AG09319 (cell line): ENCODE data around the gene TNNC2.
"Not testable (repeated sequence)": the region's sequence is repeated elsewhere in the genome, so short reads cannot be mapped to it uniquely, and the experiment has no call there.

ENCODE experiments used
- DNase-seq: peaks from one replicate; pipeline ENCODE4 v3.0.0-alpha.2; 2010; ENCODE audit warnings: low read depth; ENCODE audit errors: extremely low read depth
- TF ChIP-seq, protein P1 (sequence below): IDR thresholded peaks from 2 replicates; pipeline ENCODE4 v1.5.1; 2011; ENCODE audit warnings: low read depth, mild to moderate bottlenecking, inconsistent platforms, low read length, moderate library complexity

TNNC2 gene

DNA sequence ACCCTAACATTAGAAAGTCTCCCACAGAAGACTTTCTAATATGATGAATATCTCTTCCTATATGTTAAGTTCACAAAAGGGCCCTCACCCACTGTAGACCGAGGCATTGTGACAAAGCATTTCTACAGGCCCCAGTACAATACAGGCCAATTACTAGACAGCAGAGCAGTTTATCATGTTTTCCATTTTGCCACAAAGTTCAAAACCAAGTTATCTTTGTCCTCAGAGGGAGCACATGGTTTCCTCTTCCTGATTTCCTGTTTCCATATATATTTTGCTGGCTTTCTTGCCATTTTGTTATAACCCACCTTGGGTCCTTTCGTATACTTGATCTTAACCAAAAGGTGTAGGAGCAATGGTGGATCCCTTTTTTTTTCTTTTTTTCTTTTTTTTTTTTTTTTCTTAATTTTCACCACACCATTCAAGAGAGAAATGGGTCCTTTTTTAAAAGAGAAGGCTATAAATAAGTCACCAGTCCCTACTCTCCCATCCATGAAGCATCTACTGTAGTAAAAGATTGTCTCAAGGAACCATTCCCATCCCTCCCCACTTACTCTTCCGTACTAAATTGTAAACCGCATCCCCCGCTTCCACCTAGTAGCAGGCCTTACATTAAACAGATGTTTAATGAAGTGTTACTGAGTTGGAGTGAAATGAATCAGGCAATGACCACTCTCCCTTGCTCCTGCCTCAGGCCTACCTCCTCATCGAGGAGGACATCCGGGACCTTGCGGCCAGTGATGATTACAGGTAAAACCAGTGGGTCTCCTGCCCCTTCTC, 16.7 kb downstream of the TNNC2 start:
- no peak for DNase-seq
- TF ChIP-seq, protein P1, sequence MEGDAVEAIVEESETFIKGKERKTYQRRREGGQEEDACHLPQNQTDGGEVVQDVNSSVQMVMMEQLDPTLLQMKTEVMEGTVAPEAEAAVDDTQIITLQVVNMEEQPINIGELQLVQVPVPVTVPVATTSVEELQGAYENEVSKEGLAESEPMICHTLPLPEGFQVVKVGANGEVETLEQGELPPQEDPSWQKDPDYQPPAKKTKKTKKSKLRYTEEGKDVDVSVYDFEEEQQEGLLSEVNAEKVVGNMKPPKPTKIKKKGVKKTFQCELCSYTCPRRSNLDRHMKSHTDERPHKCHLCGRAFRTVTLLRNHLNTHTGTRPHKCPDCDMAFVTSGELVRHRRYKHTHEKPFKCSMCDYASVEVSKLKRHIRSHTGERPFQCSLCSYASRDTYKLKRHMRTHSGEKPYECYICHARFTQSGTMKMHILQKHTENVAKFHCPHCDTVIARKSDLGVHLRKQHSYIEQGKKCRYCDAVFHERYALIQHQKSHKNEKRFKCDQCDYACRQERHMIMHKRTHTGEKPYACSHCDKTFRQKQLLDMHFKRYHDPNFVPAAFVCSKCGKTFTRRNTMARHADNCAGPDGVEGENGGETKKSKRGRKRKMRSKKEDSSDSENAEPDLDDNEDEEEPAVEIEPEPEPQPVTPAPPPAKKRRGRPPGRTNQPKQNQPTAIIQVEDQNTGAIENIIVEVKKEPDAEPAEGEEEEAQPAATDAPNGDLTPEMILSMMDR = no peak

DNA sequence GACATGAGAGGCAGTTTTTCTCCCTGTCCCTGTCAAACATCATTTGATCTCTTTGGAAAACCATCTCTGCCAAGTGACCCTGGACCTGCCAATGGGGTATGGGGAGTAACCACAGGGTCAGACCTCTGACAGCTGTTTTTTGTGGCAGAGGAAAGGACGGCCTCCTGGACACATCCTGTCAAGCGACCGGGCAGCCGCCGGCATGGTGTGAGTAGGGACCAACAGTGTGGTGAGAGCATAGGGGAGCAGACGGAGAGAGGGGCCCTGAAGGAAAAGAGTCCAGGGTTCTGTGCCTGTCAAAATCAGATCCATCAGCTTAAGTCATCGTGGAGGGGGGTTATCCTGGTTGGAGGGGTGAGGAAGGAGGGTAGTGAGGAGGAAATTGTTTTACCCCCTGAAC, 25.3 kb downstream of the TNNC2 start:
- TF ChIP-seq, protein P1 = no peak
- DNase-seq = no peak

DNA sequence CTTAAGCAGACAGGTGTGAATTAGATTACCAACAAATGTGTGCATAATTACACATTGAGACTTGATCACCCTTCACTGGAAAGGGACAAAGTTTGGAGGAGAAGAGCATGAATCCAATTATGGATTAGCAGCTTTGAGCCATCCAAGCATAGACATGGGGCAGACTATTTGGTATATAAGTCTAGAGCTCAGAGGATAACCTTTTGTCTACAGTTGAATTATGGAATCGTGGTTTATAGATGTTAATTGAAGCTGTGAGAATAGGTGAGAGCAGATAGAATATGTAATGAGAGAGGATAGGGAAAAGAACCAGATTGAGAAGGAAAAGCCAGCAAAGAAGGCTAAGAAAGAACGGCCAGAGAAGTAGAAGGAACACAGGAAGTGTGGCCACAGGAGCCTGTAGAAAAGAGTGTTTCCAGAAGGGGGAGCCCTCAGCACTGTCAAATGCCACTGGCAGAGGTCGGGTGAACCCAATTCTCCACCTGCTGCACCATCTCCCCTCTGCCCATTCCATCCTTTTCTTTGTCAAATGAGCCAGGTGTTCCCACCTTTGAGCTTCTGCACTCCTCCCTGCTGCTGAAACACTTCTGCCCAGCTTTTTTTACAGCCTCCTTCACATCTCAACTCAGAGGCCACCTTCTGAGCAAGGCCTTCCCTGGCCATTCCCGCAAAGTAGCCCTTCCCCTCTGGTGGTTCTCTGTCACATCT, 28.0 kb downstream of the TNNC2 start:
- DNase-seq = no peak
- TF ChIP-seq, protein P1 = peak; percentile 80

DNA sequence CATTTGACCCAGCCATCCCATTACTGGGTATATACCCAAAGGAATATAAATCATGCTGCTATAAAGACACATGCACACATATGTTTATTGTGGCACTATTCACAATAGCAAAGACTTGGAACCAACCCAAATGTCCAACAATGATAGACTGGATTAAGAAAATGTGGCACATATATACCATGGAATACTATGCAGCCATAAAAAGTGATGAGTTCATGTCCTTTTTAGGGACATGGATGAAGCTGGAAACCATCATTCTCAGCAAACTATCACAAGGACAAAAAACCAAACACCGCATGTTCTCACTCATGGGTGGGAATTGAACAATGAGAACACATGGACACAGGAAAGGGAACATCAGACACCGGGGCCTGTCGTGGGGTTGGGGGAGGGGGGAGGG, 29.2 kb downstream of the TNNC2 start:
- not testable (repeated sequence) for DNase-seq

DNA sequence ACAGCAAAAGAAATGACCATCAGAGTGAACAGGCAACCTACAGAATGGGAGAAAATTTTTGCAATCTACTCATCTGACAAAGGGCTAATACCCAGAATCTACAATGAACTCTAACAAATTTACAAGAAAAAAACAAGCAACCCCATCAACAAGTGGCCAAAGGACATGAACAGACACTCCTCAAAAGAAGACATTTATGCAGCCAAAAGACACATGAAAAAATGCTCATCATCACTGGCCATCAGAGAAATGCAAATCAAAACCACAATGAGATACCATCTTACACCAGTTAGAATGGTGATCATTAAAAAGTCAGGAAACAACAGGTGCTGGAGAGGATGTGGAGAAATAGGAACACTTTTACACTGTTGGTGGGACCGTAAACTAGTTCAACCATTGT, 29.6 kb downstream of the TNNC2 start:
- DNase-seq = not testable (repeated sequence)

DNA sequence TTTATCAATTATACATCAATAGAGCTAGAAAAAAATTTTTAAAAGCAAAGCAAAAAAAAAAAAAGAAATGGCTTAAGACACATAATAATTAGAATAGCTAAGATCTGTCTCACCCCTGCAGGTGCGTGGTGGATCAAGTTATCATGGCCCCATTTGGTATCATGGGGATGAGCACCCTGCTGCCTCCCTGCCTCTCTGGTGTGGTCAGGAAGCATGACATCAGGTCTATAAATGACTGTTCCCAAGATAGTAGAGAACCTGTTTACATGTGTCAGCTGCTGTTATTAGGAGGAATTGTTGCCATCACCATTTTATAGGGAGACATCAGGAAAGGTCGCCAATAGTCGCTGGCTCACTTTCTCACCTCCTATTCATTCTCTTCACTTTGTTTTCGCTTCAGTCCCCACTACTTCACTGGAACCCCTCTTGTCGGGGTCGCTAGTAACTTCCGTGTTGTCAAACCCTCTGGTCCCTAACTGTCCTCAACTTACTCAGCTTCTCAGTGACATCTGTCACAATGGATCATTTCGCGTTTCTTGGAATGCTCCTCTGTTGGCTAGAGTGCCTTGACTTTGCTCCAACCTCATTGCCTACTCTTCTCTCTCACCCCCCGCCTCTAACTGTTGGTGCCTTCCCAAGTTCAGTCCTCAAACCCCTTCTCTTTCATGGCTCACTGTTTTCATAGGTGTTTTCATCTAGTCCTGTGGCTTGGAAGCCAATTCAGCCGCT, 30.6 kb downstream of the TNNC2 start:
- TF ChIP-seq, protein P1 = no peak
- no peak for DNase-seq

DNA sequence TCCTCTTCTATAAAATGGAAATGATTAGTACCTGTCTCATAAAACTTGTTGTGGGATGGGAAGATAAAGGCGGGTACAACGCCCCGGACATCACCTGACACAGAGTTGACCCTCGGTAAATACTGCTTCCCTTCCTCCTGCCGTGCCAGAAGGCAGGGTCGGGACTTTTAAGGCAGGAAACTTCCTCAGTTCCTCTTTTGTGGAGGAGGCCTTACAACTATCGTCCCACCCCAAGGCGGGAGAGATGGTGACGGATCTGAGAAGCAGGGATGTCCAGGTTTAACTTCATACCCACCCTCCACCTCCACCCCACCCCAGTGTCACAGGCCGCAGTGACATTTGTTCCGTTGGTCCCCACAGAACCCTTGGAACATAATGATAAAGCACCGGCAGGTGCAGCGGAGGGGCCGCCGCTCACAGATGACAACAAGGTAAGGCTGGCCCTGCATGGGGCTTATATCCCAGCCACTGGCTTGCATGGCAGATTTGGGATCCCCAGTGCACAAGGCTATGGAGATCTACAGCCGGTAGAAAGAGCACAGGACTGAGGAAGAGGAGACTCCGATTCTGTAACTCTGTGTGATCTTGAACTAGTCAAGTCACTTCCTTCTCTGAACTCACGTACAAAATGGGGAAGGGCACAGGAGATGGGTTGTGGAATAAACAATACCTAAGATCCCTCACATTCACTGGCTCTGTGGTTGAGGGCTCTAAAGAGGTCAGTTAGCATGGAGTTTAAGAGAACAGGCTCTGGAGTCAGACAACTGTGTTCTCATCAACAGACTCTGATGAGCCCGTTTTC, 34.6 kb downstream of the TNNC2 start:
- no peak for DNase-seq

More for the DNA sequence above, 34.6 kb downstream of the TNNC2 start:
- TF ChIP-seq, protein P1 = no peak
